HEK293T (cell line): ENCODE measurements around the gene PHETA2.

ENCODE experiments used
- CTCF ChIA-PET: fragments of 350-600 bp; formaldehyde crosslinking; extraction: SDS; loops from one replicate; lab custom pipeline; 2021; ENCODE audit warnings: antibody characterized with exemption, inconsistent platforms; lab: Yijun Ruan, JAX
- POLR2A ChIA-PET: fragments of 350-600 bp; formaldehyde crosslinking; extraction: SDS; loops from one replicate; lab custom pipeline; 2020; ENCODE audit warnings: antibody characterized with exemption, inconsistent platforms; lab: Yijun Ruan, JAX
- DNase-seq: peaks from one replicate; pipeline ENCODE4 v3.0.0; 2012; ENCODE audit warnings: mixed read lengths; ENCODE audit errors: extremely low spot score
- ARNT ChIP-seq: fragments of 450-650 bp; IDR thresholded peaks from 2 replicates; pipeline ENCODE4 v1.6.1; 2017; ENCODE audit warnings: mild to moderate bottlenecking
- BHLHE40 ChIP-seq: fragments of 450-650 bp; IDR thresholded peaks from 2 replicates; pipeline ENCODE4 v1.6.1; 2016; ENCODE audit warnings: mild to moderate bottlenecking, moderate library complexity, borderline replicate concordance
- CTBP1 ChIP-seq: fragments of 450-650 bp; IDR thresholded peaks from 2 replicates; pipeline ENCODE4 v1.6.1; 2016; ENCODE audit warnings: borderline replicate concordance
- ELF4 ChIP-seq: fragments of 450-650 bp; IDR thresholded peaks from 2 replicates; pipeline ENCODE4 v1.6.1; 2017; ENCODE audit warnings: antibody characterized with exemption
- FOXA1 ChIP-seq: fragments of 450-650 bp; IDR thresholded peaks from 2 replicates; pipeline ENCODE4 v1.6.1; 2016; ENCODE audit warnings: mild to moderate bottlenecking
- FOXK2 ChIP-seq: fragments of 450-650 bp; IDR thresholded peaks from 2 replicates; pipeline ENCODE4 v1.6.1; 2016; ENCODE audit warnings: mild to moderate bottlenecking
- FOXM1 ChIP-seq: fragments of 450-650 bp; IDR thresholded peaks from 2 replicates; pipeline ENCODE4 v1.6.1; 2017; ENCODE audit warnings: mild to moderate bottlenecking, borderline replicate concordance
- HDGF ChIP-seq: fragments of 450-650 bp; IDR thresholded peaks from 2 replicates; pipeline ENCODE4 v1.6.1; 2017; ENCODE audit warnings: antibody characterized with exemption, borderline replicate concordance
- L3MBTL2 ChIP-seq: fragments of 450-650 bp; conservative IDR thresholded peaks from 2 replicates; pipeline ENCODE4 v1.6.1; 2016; ENCODE audit warnings: mild to moderate bottlenecking
- LEF1 ChIP-seq: fragments of 450-650 bp; IDR thresholded peaks from 2 replicates; pipeline ENCODE4 v1.6.1; 2017; ENCODE audit warnings: mild to moderate bottlenecking, borderline replicate concordance
- NFRKB ChIP-seq: fragments of 450-650 bp; IDR thresholded peaks from 2 replicates; pipeline ENCODE4 v1.6.1; 2016; ENCODE audit warnings: mild to moderate bottlenecking, moderate library complexity
- PKNOX1 ChIP-seq: fragments of 450-650 bp; IDR thresholded peaks from 2 replicates; pipeline ENCODE4 v1.6.1; 2016
- SP1 ChIP-seq: fragments of 450-650 bp; IDR thresholded peaks from 2 replicates; pipeline ENCODE4 v1.6.1; 2017
- SUZ12 ChIP-seq: fragments of 450-650 bp; IDR thresholded peaks from 2 replicates; pipeline ENCODE4 v1.6.1; 2016; ENCODE audit warnings: mild to moderate bottlenecking
- TARDBP ChIP-seq: fragments of 450-650 bp; IDR thresholded peaks from 2 replicates; pipeline ENCODE4 v1.6.1; 2016
- ZNF384 ChIP-seq: fragments of 450-650 bp; IDR thresholded peaks from 2 replicates; pipeline ENCODE4 v1.6.1; 2016

PHETA2 gene

DNA sequence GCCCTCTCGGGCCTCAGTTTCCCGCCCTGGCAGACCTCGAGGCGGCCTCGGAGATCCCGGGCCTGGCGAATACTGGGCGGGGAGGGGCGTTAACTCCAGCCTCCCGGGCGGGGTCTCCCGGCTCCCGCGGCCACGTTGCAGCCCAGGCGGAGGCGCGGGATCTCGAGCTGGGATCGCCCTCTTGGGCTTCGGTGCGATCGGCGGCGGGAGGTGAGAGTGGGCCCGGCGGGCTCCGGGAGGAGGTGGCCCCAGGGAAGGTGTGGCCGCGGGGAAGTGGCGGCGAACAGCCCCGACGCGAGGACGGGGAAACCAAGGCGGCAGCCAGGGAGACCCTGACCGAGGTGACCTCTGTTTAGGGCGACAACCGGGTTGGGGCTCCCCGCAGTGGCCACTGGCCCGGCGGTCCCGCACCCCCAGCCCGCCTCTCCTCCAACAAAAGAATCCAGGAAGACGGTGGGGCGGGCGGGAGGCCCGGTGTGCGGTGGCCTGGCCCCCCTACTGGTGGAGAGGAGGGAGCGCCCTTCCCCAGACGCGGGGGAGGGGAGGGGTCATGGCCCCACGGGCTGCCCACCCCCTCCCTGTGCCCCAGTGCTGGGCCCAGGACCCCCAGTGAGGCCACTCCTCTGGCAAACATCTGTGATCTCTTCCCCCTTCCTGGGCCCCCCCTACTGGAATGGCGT lies at the start of gene PHETA2:
TSS of gene PHETA2 (plus strand) at position 117 of the 680 bp plus-strand sequence. CDS start 3,046 bp downstream, outside the sequence.
- DNase-seq, result no peak
- ChIA-PET POLR2A (no interaction called here), CTCF (no interaction called here)
- no peak for TF ChIP-seq PKNOX1

DNA sequence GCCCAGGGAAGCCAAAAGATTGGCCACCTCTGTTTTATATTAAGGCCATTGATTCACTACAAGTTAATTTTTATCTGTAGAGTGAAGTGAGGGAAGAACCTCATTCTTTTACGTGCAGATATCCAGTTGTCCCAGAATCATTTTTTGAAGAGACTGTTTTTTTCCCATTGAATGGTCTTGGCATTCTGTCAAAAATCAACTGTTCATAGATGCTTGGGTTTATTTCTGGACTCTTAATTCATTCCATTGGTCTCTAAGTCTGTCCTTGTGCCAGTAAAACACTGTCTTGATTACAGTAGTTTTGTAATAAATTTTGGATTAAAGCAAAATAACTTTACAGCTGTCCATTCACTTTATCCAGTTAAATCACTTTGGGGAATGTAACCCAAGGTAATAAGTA lies 48.6 kb upstream of the PHETA2 start:
- POLR2A ChIA-PET, result no interaction called here
- CTCF ChIA-PET, result no interaction called here
- TF ChIP-seq ARNT (no peak), TARDBP (no peak), ELF4 (no peak), SP1 (no peak), SUZ12 (no peak), HDGF (no peak), LEF1 (no peak), FOXM1 (no peak), BHLHE40 (no peak), FOXA1 (no peak), ZNF384 (no peak)
- no peak for DNase-seq

DNA sequence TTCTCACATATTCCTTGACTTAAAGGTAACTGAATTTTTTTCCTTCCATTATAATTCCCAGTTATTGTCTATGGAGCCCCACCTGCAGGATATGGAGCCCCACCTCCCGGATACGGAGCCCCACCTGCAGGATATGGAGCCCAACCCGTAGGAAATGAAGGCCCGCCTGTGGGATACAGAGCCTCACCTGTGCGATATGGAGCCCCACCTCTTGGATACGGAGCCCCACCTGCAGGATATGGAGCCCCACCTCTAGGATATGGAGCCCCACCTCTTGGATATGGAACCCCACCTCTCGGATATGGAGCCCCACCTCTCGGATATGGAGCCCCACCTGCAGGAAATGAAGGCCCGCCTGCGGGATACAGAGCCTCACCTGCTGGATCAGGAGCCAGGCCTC lies 47.3 kb upstream of the PHETA2 start:
- TF ChIP-seq FOXA1 (no peak), FOXM1 (no peak), HDGF (no peak), ELF4 (no peak), PKNOX1 (no peak), BHLHE40 (no peak), CTBP1 (no peak), ZNF384 (no peak)
- no peak for DNase-seq
- CTCF ChIA-PET, result no interaction called here
- POLR2A ChIA-PET, result no interaction called here

DNA sequence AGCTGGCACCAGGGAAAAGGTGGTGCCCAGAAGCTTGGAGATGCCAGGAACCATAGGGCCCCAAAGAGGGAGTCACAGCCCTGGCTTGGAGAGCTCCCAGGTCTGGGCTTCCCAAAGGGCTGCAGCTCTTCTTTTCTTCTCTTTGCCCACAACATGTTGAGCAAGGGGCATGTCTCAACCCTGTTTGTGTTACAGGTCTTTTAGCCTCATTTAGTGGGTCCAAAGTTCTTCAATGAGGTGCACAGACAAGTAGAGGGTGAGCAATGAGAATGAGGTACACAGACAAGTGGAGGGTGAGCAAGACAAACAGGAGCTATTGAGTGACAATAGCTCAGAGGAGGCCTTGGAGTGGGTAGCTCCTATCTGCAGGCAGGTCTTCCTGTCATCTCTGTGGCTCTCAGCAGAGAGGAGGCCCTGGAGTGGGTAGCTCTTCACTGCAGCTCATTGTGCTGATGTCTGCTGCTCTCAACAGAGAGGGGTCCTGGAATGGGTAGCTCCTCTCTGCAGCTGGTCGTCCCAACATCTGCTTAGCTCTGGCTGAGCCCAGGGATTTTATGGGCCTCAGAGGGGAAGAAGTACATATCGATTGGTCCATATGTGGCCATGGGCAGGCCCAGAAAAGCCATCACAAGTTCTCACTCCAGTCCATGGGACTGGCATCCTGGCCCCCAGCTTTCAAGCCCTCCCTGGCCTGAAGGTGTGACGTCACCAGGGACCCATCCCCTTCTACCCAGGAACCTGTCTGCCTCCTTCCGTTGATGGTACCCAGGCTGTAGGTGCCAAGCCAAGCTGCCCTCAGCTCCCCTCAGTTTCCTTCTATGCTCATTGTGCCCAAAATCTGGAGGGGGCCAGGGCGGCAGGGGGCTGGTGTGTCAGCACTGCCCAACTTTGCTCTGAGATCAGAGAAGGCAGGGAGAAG lies 40.5 kb upstream of the PHETA2 start:
- TF ChIP-seq TARDBP (no peak), FOXK2 (no peak)

DNA sequence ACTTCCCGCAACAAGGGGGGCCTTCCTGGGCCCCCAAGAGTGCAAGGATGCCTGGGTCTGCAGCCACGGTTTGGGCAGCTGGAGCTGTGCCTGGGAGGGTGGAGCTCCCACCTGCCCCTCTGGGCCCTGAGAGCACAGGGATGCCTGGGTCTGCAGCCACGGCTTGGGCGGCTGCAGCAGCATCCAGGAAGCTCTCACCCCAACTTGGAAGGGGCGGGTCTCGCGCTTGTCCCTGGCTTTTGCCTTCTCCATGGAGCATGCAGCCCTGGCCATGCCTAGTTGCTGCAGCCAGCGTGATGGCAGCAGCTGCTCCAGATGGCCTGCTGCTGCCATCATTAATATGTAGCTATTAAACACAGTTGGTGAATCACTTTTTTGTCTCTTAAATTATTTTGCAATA lies 38.8 kb upstream of the PHETA2 start:
- no peak for DNase-seq
- ChIA-PET CTCF (no interaction called here), POLR2A (interaction anchor here (0.9 kb wide), 1 partner anchor 17 kb away, joined by 3 read pairs; no protein-coding TSS in a partner anchor)
- TF ChIP-seq HDGF (no peak), SUZ12 (no peak), ELF4 (no peak), BHLHE40 (no peak), SP1 (no peak), L3MBTL2 (no peak), CTBP1 (no peak), PKNOX1 (no peak), TARDBP (no peak), ARNT (no peak), FOXA1 (no peak), LEF1 (no peak), NFRKB (no peak), FOXM1 (no peak)

More for the DNA sequence above, 40.5 kb upstream of the PHETA2 start:
- POLR2A ChIA-PET, result interaction anchor here (1.4 kb wide), 1 partner anchor 38 kb away, joined by 3 read pairs; no protein-coding TSS in a partner anchor
- CTCF ChIA-PET, result no interaction called here
- DNase-seq, result no peak

GRCh38 chr22:42039271-42039670 lies 34.8 kb upstream of the PHETA2 start:
- ChIA-PET POLR2A (no interaction called here), CTCF (no interaction called here)
- DNase-seq, result no peak
- TF ChIP-seq FOXA1 (no peak), SUZ12 (no peak), PKNOX1 (no peak), TARDBP (no peak), FOXK2 (no peak), NFRKB (no peak), ELF4 (no peak), HDGF (no peak), BHLHE40 (no peak), LEF1 (no peak), ZNF384 (no peak), L3MBTL2 (no peak), ARNT (no peak), FOXM1 (no peak)
